Hematopoietic multipotent progenitor cell treated with erythropoietin and hydrocortisone succinate and interleukin-3 and kit ligand, for 6 days (in vitro differentiated cells): ENCODE results near the gene NUP155.
"Not testable (repeated sequence)": the region's sequence is repeated elsewhere in the genome, so short reads cannot be mapped to it uniquely, and the experiment has no call there.

Source experiments
- DNase-seq: peaks from one replicate; pipeline ENCODE4 v3.0.0-alpha.2; 2015

Gene NUP155

DNA sequence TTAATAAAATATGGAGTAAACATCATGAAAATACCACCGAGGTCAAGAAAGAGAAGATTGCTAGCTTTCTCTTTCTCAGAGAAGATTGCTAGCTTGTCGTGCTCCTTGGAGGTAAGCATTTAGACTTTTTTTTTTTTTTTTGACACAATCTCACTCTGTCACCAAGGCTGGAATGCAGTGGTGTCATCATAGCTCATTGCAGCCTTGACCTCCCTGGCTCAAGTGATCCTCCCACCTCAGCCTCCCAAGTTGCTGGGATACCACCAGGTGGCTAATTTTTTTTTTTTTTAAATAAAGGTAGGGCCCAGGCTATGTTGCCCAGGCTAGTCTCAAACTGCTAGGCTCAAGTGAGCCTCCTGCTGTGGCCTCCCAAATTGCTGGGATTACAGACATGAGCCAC lies 95.4 kb downstream of the NUP155 start:
- no peak for DNase-seq

DNA sequence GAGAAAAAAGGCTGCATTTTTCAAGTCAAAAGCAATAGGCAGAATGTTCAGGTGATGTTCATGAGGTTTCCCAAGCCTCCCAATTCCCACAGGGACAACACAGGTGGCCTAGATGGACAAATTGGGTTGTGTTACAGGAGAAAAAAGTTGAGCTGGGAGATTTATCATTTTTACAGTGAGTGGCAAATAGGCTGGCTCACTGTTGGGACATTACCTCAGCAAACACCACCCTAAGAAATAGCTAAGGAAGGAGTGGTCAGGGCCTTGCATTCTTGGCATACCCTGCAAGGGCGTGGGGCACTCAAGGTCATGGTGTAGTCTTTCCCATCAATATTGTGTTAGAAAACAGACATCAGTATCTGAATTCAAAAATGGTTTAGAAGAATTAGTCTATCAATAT lies 98.4 kb downstream of the NUP155 start:
- DNase-seq = no peak

DNA sequence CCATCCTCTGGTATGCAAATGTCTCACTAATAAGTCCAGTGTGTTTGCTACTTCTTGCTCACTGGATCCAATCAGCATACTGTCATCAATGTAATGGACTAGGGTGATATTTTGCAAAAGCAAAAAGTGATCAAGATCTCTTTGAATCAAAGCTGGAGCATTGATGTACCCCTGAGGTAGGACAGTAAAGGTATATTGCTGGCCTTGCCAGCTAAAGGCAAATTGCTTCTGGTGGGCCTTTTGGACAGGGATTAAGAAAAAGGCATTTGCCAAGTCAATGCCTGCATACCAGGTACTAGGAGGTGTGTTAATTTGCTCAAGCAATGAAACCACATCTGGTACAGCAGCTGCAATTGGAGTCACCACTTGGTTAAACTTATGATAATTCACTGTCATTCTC lies 102.8 kb downstream of the NUP155 start:
- DNase-seq = not testable (repeated sequence)

GRCh38 chr5:37255774-37256358 lies 115.0 kb downstream of the NUP155 start:
- DNase-seq = no peak

DNA sequence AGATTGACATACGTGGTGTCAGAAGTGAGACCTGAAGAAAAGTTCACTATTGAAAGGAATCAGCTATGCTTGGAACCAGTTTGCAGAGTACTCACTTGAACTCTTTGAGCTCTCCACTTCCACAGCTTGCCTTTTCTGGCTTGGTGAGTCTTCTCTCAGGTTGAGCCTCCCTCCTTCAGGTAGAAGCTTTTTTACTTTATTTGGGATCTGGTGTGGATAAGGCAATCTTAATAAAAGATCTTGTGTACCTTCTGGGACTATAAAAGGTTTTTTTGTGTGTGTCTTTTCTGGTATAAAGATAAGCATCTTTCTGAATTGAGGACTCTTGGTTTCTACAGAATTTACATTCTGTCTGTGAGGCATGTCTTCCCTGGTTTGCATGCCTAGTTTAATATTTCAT lies 116.3 kb downstream of the NUP155 start:
- DNase-seq = no peak

- DNase-seq = peak; percentile 20
Observed at GRCh38 chr5:37251665-37252064, 119.2 kb downstream of the NUP155 start.

DNA sequence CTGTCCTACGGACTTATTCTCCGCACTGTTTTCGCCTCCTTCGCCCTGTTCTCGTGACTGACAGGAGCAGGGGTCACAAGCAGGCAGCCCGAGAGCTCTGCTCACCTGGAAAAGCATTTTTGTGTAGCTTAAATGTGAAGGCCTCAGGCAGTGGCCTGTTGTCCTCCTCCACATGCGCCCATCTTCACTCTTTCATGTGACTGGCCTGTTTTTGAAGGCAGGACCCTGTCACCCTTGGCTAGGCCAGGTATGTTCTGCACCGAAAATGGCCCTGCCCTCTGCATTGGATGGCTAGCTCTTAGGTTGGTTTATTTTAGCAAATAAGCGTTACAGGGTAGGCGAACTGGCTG lies 121.1 kb downstream of the NUP155 start:
- DNase-seq = no peak

- DNase-seq = peak; percentile 78
Observed at GRCh38 chr5:37248970-37249814, 121.7 kb downstream of the NUP155 start, which contains the start of gene CPLANE1. Gene CPLANE1 (minus strand): TSS chr5:37249376. CDS start chr5:37247698, 1,678 bp downstream.

GRCh38 chr5:37248421-37248969 lies 122.4 kb downstream of the NUP155 start:
- peak; percentile 15 for DNase-seq

- DNase-seq = no peak
Observed at GRCh38 chr5:37247496-37247895, 123.4 kb downstream of the NUP155 start.

DNA sequence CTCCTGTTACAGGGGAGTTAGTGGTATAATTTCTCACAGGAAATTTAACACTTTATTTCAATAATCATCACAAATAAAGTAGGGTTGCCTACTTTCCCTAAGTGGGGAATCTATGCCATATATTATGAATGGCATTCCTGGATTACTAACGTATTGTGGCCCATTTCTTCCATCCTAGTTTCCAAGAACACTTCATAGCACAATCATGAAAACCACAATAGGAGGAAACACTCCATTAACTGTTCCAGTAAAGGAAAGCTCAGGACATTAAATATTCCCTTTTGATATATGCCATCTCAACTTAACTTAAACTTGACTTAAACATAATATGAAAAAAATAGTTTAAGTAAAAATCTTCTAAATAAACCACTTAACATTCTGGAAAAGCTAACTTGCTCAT lies 123.9 kb downstream of the NUP155 start:
- no peak for DNase-seq
